Epithelial cell of proximal tubule (primary cell): Measurements from ENCODE around the gene PDCD1LG2. TPM values are rescaled to one million over a fixed set of nuclear protein-coding genes. Genes with fewer than 3 reads are reported as not detected.

Experiments used
- DNase-seq: peaks from one replicate; pipeline ENCODE4 v3.0.0-alpha.2; 2011; ENCODE audit warnings: low read depth
- H3K4me3 ChIP-seq: 2 replicates; pipeline ENCODE4 v1.5.1; 2011; ENCODE audit warnings: low read depth, mild to moderate bottlenecking, low read length
- CTCF ChIP-seq: conservative IDR thresholded peaks from 2 replicates; pipeline ENCODE4 v1.5.1; 2012; ENCODE audit warnings: low read depth, mild to moderate bottlenecking, low read length
- total RNA-seq: library from RNA; depleted of rRNA; stranded (reverse); fragments of >200 nt; gene quantifications from 2 replicates; pipeline ENCODE4 v1.2.3, GENCODE V29; 2015

Gene PDCD1LG2
- total RNA-seq, 1 donor from 2014 or later = 2.7 TPM

- TF ChIP-seq CTCF = no peak
- H3K4me3 ChIP-seq = no peak overlapping the region
- DNase-seq = no peak
Measured at GRCh38 chr9:5515261-5515650, 4.9 kb downstream of the PDCD1LG2 start.

- no peak for DNase-seq
- no peak overlapping the region for H3K4me3 ChIP-seq
- TF ChIP-seq CTCF = no peak
Measured at GRCh38 chr9:5516453-5517220, 6.3 kb downstream of the PDCD1LG2 start.

DNA sequence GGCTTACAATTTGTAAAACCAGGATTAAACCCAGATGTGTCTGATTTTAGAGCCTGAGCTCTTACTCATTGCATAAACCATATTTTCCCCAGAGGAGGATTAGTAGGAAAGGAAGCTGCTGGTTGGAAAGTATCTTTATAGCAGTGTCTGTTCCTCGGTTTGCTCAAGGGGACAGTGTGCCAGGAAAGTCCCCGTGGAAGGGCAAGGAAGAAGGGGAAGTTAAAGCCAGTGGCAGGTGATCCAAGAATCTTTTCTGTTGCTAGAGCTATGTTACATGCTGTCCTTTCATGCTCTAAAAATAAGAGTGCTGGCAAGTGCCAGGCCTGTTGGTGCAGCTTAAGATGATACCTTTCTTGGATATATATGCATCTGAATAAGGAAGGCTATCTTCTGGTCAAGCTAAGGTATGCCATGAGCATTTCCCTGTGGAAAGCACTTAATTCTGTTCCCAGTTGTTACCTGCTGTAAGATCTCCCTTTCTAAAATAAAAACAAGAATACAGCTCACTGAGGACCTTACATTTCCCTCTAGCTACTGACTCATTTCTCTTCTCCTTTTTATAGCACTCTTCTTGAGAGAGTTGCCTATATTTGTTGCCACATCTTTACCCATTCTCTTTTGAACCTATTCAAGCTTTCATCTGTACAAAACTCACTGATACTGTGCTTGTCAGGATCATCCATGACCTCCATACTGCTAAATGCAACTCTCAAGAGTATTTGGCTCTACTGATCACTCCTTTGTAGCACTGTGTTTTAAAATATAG lies 8.0 kb downstream of the PDCD1LG2 start:
- TF ChIP-seq CTCF = no peak
- no peak overlapping the region for H3K4me3 ChIP-seq
- DNase-seq = no peak

- H3K4me3 ChIP-seq = no peak overlapping the region
- TF ChIP-seq CTCF = no peak
- DNase-seq = no peak
Measured at GRCh38 chr9:5518937-5519319, 8.6 kb downstream of the PDCD1LG2 start.

DNA sequence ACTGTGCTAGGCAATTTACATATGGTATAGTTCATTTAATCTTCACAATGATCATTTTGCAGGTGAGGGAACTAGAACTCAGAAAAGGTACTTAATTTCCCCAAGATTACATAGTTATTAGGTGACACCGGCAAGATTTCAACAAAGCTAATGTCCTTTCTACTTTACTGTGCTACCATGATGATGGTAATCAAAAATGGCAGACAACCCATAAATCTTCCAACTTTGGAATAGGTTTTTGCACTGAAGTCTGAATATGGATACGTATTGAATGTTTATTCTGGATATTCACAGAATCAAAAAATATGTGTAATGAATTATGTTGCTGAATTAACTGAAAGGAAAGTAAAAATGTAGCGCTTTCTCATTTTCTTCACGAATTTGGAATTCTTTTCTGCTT lies 13.8 kb downstream of the PDCD1LG2 start:
- H3K4me3 ChIP-seq = no peak overlapping the region
- DNase-seq = no peak
- no peak for TF ChIP-seq CTCF

DNA sequence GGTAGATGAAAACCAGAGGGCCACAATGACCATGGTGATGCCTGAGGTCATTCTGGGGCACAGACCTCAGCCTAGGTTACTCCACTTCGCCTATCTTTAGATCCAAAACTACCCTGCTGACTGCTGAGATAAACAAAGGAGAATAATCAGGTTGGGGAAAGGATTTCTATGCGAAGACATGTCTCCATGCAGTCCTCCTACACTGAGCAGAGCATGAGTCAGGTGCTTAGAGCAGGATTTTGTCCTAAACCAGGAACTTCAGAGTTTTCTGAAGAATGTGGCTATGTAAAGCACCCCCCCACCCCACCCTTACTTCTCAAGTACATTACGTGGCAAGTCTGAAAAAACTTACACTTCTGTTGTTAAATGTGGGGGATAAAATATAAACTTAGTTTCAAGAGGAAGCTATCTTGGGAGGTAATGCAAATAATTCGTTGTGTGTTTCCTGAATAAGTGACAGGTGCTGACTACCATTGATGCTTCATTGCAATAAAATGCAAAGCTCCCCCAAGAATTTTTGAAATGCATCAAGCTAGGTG lies 19.4 kb downstream of the PDCD1LG2 start:
- DNase-seq = no peak
- no peak overlapping the region for H3K4me3 ChIP-seq
- no peak for TF ChIP-seq CTCF
